Mononuclear cell (primary cell): ENCODE measurements around the gene IL1A. TPM values are rescaled to one million over a fixed set of nuclear protein-coding genes. Genes with fewer than 3 reads are reported as not detected.

ENCODE experiments used
- H3K27me3 ChIP-seq: 2 replicates; pipeline ENCODE4 v1.6.0; 2011; ENCODE audit warnings: low read length, control low read depth; ENCODE audit not compliant: insufficient read depth
- H3K4me1 ChIP-seq: 2 replicates; pipeline ENCODE4 v1.5.1; 2011; ENCODE audit warnings: mild to moderate bottlenecking, low read length, control low read depth; ENCODE audit not compliant: insufficient read depth
- H3K4me3 ChIP-seq: 2 replicates; pipeline ENCODE4 v1.5.1; 2011; ENCODE audit warnings: mild to moderate bottlenecking, low read length, moderate library complexity
- H3K9me3 ChIP-seq: 2 replicates; pipeline ENCODE4 v1.5.1; 2011; ENCODE audit warnings: low read depth, mild to moderate bottlenecking, control low read depth, low read length
- total RNA-seq: library from RNA; depleted of rRNA; stranded (reverse); fragments of >200 nt; gene quantifications from one replicate; pipeline ENCODE4 v1.2.3, GENCODE V29; 2012

The IL1A gene
- total RNA-seq, 1 donor, result 23.4 TPM

- Histone ChIP-seq H3K9me3 (no peaks in the 10 kb centered on the region), H3K4me3 (no peak overlapping the region), H3K4me1 (no peaks in the 10 kb centered on the region), H3K27me3 (no peaks in the 10 kb centered on the region)
Observed at GRCh38 chr2:112737542-112738232, 46.6 kb downstream of the IL1A start.

- no peaks in the 10 kb centered on the region for H3K9me3 ChIP-seq
- H3K27me3 ChIP-seq, result no peaks in the 10 kb centered on the region
- H3K4me3 ChIP-seq, result no peak overlapping the region
- H3K4me1 ChIP-seq, result peaks cover 9% of the 10 kb centered on the region
Observed at GRCh38 chr2:112733871-112734270, 50.4 kb downstream of the IL1A start.

- Histone ChIP-seq H3K4me3 (no peak overlapping the region), H3K27me3 (no peaks in the 10 kb centered on the region), H3K4me1 (peaks cover 13% of the 10 kb centered on the region), H3K9me3 (no peaks in the 10 kb centered on the region)
Observed at GRCh38 chr2:112733456-112733855, 50.8 kb downstream of the IL1A start.

GRCh38 chr2:112731479-112731878, 52.8 kb downstream of the IL1A start:
- no peak overlapping the region for H3K4me3 ChIP-seq
- H3K27me3 ChIP-seq, result no peaks in the 10 kb centered on the region
- H3K9me3 ChIP-seq, result no peaks in the 10 kb centered on the region
- H3K4me1 ChIP-seq, result peaks cover 20% of the 10 kb centered on the region

GRCh38 chr2:112730791-112731190, 53.5 kb downstream of the IL1A start:
- no peak overlapping the region for H3K4me3 ChIP-seq
- H3K27me3 ChIP-seq, result no peaks in the 10 kb centered on the region
- no peaks in the 10 kb centered on the region for H3K9me3 ChIP-seq
- H3K4me1 ChIP-seq, result peaks cover 26% of the 10 kb centered on the region

- Histone ChIP-seq H3K4me3 (no peak overlapping the region), H3K4me1 (peaks cover 26% of the 10 kb centered on the region), H3K27me3 (no peaks in the 10 kb centered on the region), H3K9me3 (no peaks in the 10 kb centered on the region)
Observed at GRCh38 chr2:112730216-112730615, 54.1 kb downstream of the IL1A start.

GRCh38 chr2:112728378-112729175, 55.7 kb downstream of the IL1A start:
- Histone ChIP-seq H3K4me1 (peaks cover 35% of the 10 kb centered on the region), H3K27me3 (no peaks in the 10 kb centered on the region), H3K9me3 (no peaks in the 10 kb centered on the region), H3K4me3 (no peak overlapping the region)

GRCh38 chr2:112728029-112728362, 56.3 kb downstream of the IL1A start:
- Histone ChIP-seq H3K9me3 (no peaks in the 10 kb centered on the region), H3K4me3 (no peak overlapping the region), H3K4me1 (peaks cover 35% of the 10 kb centered on the region), H3K27me3 (no peaks in the 10 kb centered on the region)

- Histone ChIP-seq H3K9me3 (no peaks in the 10 kb centered on the region), H3K4me1 (peaks cover 35% of the 10 kb centered on the region), H3K27me3 (no peaks in the 10 kb centered on the region), H3K4me3 (no peak overlapping the region)
Observed at GRCh38 chr2:112727276-112728028, 56.8 kb downstream of the IL1A start.

- Histone ChIP-seq H3K4me3 (no peak overlapping the region), H3K4me1 (peaks cover 35% of the 10 kb centered on the region), H3K9me3 (no peaks in the 10 kb centered on the region), H3K27me3 (no peaks in the 10 kb centered on the region)
Observed at GRCh38 chr2:112726487-112727190, 57.7 kb downstream of the IL1A start.

- H3K4me3 ChIP-seq, result no peak overlapping the region
- H3K9me3 ChIP-seq, result no peaks in the 10 kb centered on the region
- no peaks in the 10 kb centered on the region for H3K27me3 ChIP-seq
- peaks cover 40% of the 10 kb centered on the region for H3K4me1 ChIP-seq
Observed at GRCh38 chr2:112725545-112726457, 58.5 kb downstream of the IL1A start.

GRCh38 chr2:112724591-112725525, 59.4 kb downstream of the IL1A start:
- Histone ChIP-seq H3K4me3 (no peak overlapping the region), H3K4me1 (peaks cover 49% of the 10 kb centered on the region), H3K9me3 (no peaks in the 10 kb centered on the region), H3K27me3 (no peaks in the 10 kb centered on the region)

- Histone ChIP-seq H3K4me1 (peaks cover 42% of the 10 kb centered on the region), H3K9me3 (no peaks in the 10 kb centered on the region), H3K27me3 (no peaks in the 10 kb centered on the region), H3K4me3 (no peak overlapping the region)
Observed at GRCh38 chr2:112723995-112724394, 60.3 kb downstream of the IL1A start.
